Activated CD8-positive, alpha-beta memory T cell treated with anti-CD3 and anti-CD28 coated beads, Interleukin-2, amount 50 U/mL, for 24 hours (primary cell): ENCODE results near the gene SIRT2.

Experiments
- DNase-seq: peaks from one replicate; pipeline ENCODE4 v3.0.0-alpha.2; 2020; ENCODE audit errors: extremely low read depth

The SIRT2 gene

GRCh38 chr19:38920602-38921419 lies 21.4 kb upstream of the SIRT2 start:
- no peak for DNase-seq

GRCh38 chr19:38919837-38920601 lies 20.6 kb upstream of the SIRT2 start:
- no peak for DNase-seq

- DNase-seq, result no peak
These were observed 19.1 kb upstream of the SIRT2 start for GRCh38 chr19:38918526-38918925.

- DNase-seq, result no peak
These were observed 18.6 kb upstream of the SIRT2 start for GRCh38 chr19:38917921-38918491.

GRCh38 chr19:38917516-38917915 lies 18.1 kb upstream of the SIRT2 start:
- DNase-seq, result no peak

- DNase-seq, result no peak
These were observed 16.2 kb upstream of the SIRT2 start for GRCh38 chr19:38915329-38916321.

GRCh38 chr19:38913958-38914357 lies 14.5 kb upstream of the SIRT2 start:
- DNase-seq, result no peak

- DNase-seq, result no peak
These were observed 13.4 kb upstream of the SIRT2 start for GRCh38 chr19:38912600-38913514.

GRCh38 chr19:38911388-38912001 lies 12.1 kb upstream of the SIRT2 start:
- DNase-seq, result no peak

GRCh38 chr19:38910488-38910887 lies 11.1 kb upstream of the SIRT2 start:
- no peak for DNase-seq

GRCh38 chr19:38908911-38909310 lies 9.5 kb upstream of the SIRT2 start:
- no peak for DNase-seq

GRCh38 chr19:38907670-38908069 lies 8.3 kb upstream of the SIRT2 start:
- no peak for DNase-seq

- DNase-seq, result no peak
These were observed 7.8 kb upstream of the SIRT2 start for GRCh38 chr19:38907227-38907626.

- DNase-seq, result no peak
These were observed 6.2 kb upstream of the SIRT2 start for GRCh38 chr19:38905620-38906019.

GRCh38 chr19:38904581-38905539 lies 5.4 kb upstream of the SIRT2 start:
- DNase-seq, result no peak

- DNase-seq, result no peak
These were observed 2.3 kb upstream of the SIRT2 start for GRCh38 chr19:38901683-38902082.

GRCh38 chr19:38900743-38901190 lies 1.3 kb upstream of the SIRT2 start:
- DNase-seq, result no peak

- no peak for DNase-seq
These were observed 798 bp upstream of the SIRT2 start for GRCh38 chr19:38900202-38900629.
